Activated CD4-positive, alpha-beta T cell treated with anti-CD3 and anti-CD28 coated beads for 48 hours (primary cell): Measurements from ENCODE around the gene ZNF888.
"Not testable (repeated sequence)": the region's sequence is repeated elsewhere in the genome, so short reads cannot be mapped to it uniquely, and the experiment has no call there.

ENCODE experiments used
- DNase-seq: peaks from one replicate; pipeline ENCODE4 v3.0.0-alpha.2; 2020

Gene ZNF888

GRCh38 chr19:52941523-52941922 lies 18.3 kb upstream of the ZNF888 start:
- not testable (repeated sequence) for DNase-seq

GRCh38 chr19:52940905-52941304 lies 17.7 kb upstream of the ZNF888 start:
- not testable (repeated sequence) for DNase-seq

- DNase-seq, result no peak
Measured at GRCh38 chr19:52938761-52939160, 15.5 kb upstream of the ZNF888 start.

GRCh38 chr19:52936954-52937325 lies 13.7 kb upstream of the ZNF888 start:
- no peak for DNase-seq

GRCh38 chr19:52936151-52936953 lies 13.1 kb upstream of the ZNF888 start:
- no peak for DNase-seq

GRCh38 chr19:52935434-52935833 lies 12.2 kb upstream of the ZNF888 start:
- no peak for DNase-seq

- not testable (repeated sequence) for DNase-seq
Measured at GRCh38 chr19:52924641-52925040, 1.4 kb upstream of the ZNF888 start.

GRCh38 chr19:52923778-52924593 lies 758 bp upstream of the ZNF888 start:
- DNase-seq, result no peak

- DNase-seq, result no peak
Measured at GRCh38 chr19:52917531-52917930, 5.7 kb downstream of the ZNF888 start.

GRCh38 chr19:52910648-52911047 lies 12.6 kb downstream of the ZNF888 start:
- no peak for DNase-seq

GRCh38 chr19:52904052-52904780 lies 19.0 kb downstream of the ZNF888 start:
- DNase-seq, result not testable (repeated sequence)

- DNase-seq, result no peak
Measured at GRCh38 chr19:52901842-52902241, 21.4 kb downstream of the ZNF888 start.

- not testable (repeated sequence) for DNase-seq
Measured at GRCh38 chr19:52898596-52898995, 24.6 kb downstream of the ZNF888 start.

- no peak for DNase-seq
Measured at GRCh38 chr19:52898101-52898500, 25.1 kb downstream of the ZNF888 start.

GRCh38 chr19:52897138-52897935 lies 25.9 kb downstream of the ZNF888 start, which contains the start of gene ZNF320:
ZNF320 (minus strand) TSS chr19:52897635; CDS start chr19:52890255, 7,380 bp downstream.
- DNase-seq, result peak; percentile 93

GRCh38 chr19:52896431-52897137 lies 26.6 kb downstream of the ZNF888 start:
- DNase-seq, result no peak

GRCh38 chr19:52891336-52891735 lies 31.9 kb downstream of the ZNF888 start:
- no peak for DNase-seq

- DNase-seq, result no peak
Measured at GRCh38 chr19:52889931-52890330, 33.3 kb downstream of the ZNF888 start.

- DNase-seq, result no peak
Measured at GRCh38 chr19:52889076-52889475, 34.2 kb downstream of the ZNF888 start.

GRCh38 chr19:52880895-52881389 lies 42.3 kb downstream of the ZNF888 start:
- no peak for DNase-seq

GRCh38 chr19:52872996-52873395 lies 50.2 kb downstream of the ZNF888 start:
- DNase-seq, result not testable (repeated sequence)
